Esophagus squamous epithelium (tissue), 4 donors: ENCODE data around the gene ACER3.
"Not testable (repeated sequence)": the region's sequence is repeated elsewhere in the genome, so short reads cannot be mapped to it uniquely, and the experiment has no call there.

Source experiments
- CTCF ChIP-seq, 6 experiments: fragments of 450-650 bp in 4 of 6; fragments of 200-600 bp in 2 of 6; sonication (generic) in 2 of 6; IDR thresholded peaks; one replicate each; pipeline ENCODE4 v1.5.1; 2016 to 2019; ENCODE audit warnings: antibody characterized with exemption in 6 of 6, mild to moderate bottlenecking in 4 of 6, moderate library complexity in 4 of 6
- POLR2A ChIP-seq, 4 donors: fragments of 450-650 bp; IDR thresholded peaks; one replicate each; pipeline ENCODE4 v1.6.1; 2017; ENCODE audit warnings: antibody characterized with exemption in 4 of 4, mild to moderate bottlenecking in 4 of 4, moderate library complexity in 3 of 4

GRCh38 chr11:77018396-77018924 is 157.7 kb downstream of the ACER3 start:
- TF ChIP-seq CTCF, POLR2A (IDR thresholded peaks at IDR 0.05): not testable (repeated sequence)
